HG02840 (cell line): Measurements from ENCODE around the gene STAG1.
"Not testable (repeated sequence)": the region's sequence is repeated elsewhere in the genome, so short reads cannot be mapped to it uniquely, and the experiment has no call there.

Experiments used
- ATAC-seq: cut with Tn5 transposase; IDR thresholded peaks from one replicate; pipeline ENCODE4 v1.9.1; 2021; ENCODE audit warnings: mild to moderate bottlenecking, moderate library complexity, moderate number of reproducible peaks; ENCODE audit not compliant: unreplicated experiment, low FRiP score

The STAG1 gene

GRCh38 chr3:136657526-136657925 is 94.7 kb downstream of the STAG1 start:
- no peak for ATAC-seq

GRCh38 chr3:136653628-136654027 is 98.5 kb downstream of the STAG1 start:
- ATAC-seq, result no peak

- no peak for ATAC-seq
Observed at GRCh38 chr3:136651581-136651980, 100.6 kb downstream of the STAG1 start.

- ATAC-seq, result no peak
Observed at GRCh38 chr3:136650461-136650860, 101.7 kb downstream of the STAG1 start.

- no peak for ATAC-seq
Observed at GRCh38 chr3:136645915-136646314, 106.3 kb downstream of the STAG1 start.

- no peak for ATAC-seq
Observed at GRCh38 chr3:136644212-136644611, 108.0 kb downstream of the STAG1 start.

- ATAC-seq, result not testable (repeated sequence)
Observed at GRCh38 chr3:136643380-136643779, 108.8 kb downstream of the STAG1 start.

GRCh38 chr3:136642711-136643110 is 109.5 kb downstream of the STAG1 start:
- ATAC-seq, result no peak

- ATAC-seq, result no peak
Observed at GRCh38 chr3:136639069-136639468, 113.1 kb downstream of the STAG1 start.

- no peak for ATAC-seq
Observed at GRCh38 chr3:136637176-136637575, 115.0 kb downstream of the STAG1 start.

- no peak for ATAC-seq
Observed at GRCh38 chr3:136634821-136635220, 117.4 kb downstream of the STAG1 start.

- no peak for ATAC-seq
Observed at GRCh38 chr3:136632625-136633081, 119.5 kb downstream of the STAG1 start.

- no peak for ATAC-seq
Observed at GRCh38 chr3:136631424-136631823, 120.8 kb downstream of the STAG1 start.

- no peak for ATAC-seq
Observed at GRCh38 chr3:136630915-136631314, 121.3 kb downstream of the STAG1 start.

- ATAC-seq, result no peak
Observed at GRCh38 chr3:136626493-136626892, 125.7 kb downstream of the STAG1 start.

- ATAC-seq, result no peak
Observed at GRCh38 chr3:136624894-136625815, 127.0 kb downstream of the STAG1 start.

GRCh38 chr3:136624371-136624770 is 127.8 kb downstream of the STAG1 start:
- no peak for ATAC-seq

- ATAC-seq, result no peak
Observed at GRCh38 chr3:136621628-136622027, 130.6 kb downstream of the STAG1 start.

GRCh38 chr3:136620436-136620835 is 131.7 kb downstream of the STAG1 start:
- no peak for ATAC-seq

- ATAC-seq, result not testable (repeated sequence)
Observed at GRCh38 chr3:136617969-136618525, 134.1 kb downstream of the STAG1 start.

GRCh38 chr3:136617198-136617597 is 135.0 kb downstream of the STAG1 start:
- ATAC-seq, result no peak

- ATAC-seq, result no peak
Observed at GRCh38 chr3:136612512-136612911, 139.7 kb downstream of the STAG1 start.
